GM18951 (cell line): ENCODE data around the gene ZDHHC8.

Experiments
- POLR2A ChIP-seq: IDR thresholded peaks from 4 replicates; pipeline ENCODE4 v1.6.1; 2011; ENCODE audit warnings: mild to moderate bottlenecking; ENCODE audit not compliant: insufficient read length, insufficient read depth; ENCODE audit errors: extremely low read depth
- in situ Hi-C: fragments of 300-500 bp; cut with MboI; formaldehyde crosslinking; loops from one replicate; pipeline ENCODE4 v1.12.0; 2022; ENCODE audit warnings: low sequenced_read_pairs, mixed read lengths, inconsistent platforms; ENCODE audit not compliant: unreplicated experiment

Gene ZDHHC8

GRCh38 chr22:20106205-20106848 lies 25.3 kb upstream of the ZDHHC8 start:
- in situ Hi-C loops: no loop called here
- TF ChIP-seq POLR2A: no peak

- in situ Hi-C loops: no loop called here
- TF ChIP-seq POLR2A: no peak
Measured at GRCh38 chr22:20106849-20107237, 24.8 kb upstream of the ZDHHC8 start.

- TF ChIP-seq POLR2A: no peak
- in situ Hi-C loops: no loop called here
Measured at GRCh38 chr22:20107471-20107901, 24.1 kb upstream of the ZDHHC8 start.

- in situ Hi-C loops: no loop called here
- no peak for TF ChIP-seq POLR2A
Measured at GRCh38 chr22:20107951-20108756, 23.4 kb upstream of the ZDHHC8 start.

GRCh38 chr22:20108757-20109230 lies 22.8 kb upstream of the ZDHHC8 start:
- in situ Hi-C loops: no loop called here
- no peak for TF ChIP-seq POLR2A

GRCh38 chr22:20109411-20110358 lies 21.9 kb upstream of the ZDHHC8 start:
- no peak for TF ChIP-seq POLR2A
- in situ Hi-C loops: no loop called here

GRCh38 chr22:20110359-20110985 lies 21.1 kb upstream of the ZDHHC8 start:
- no peak for TF ChIP-seq POLR2A
- in situ Hi-C loops: no loop called here

GRCh38 chr22:20111045-20111688 lies 20.4 kb upstream of the ZDHHC8 start:
- in situ Hi-C loops: no loop called here
- peak; percentile 34 for TF ChIP-seq POLR2A

- in situ Hi-C loops: no loop called here
- TF ChIP-seq POLR2A: no peak
Measured at GRCh38 chr22:20111689-20112622, 19.6 kb upstream of the ZDHHC8 start.

- in situ Hi-C loops: no loop called here
- TF ChIP-seq POLR2A: peak; percentile 23
Measured at GRCh38 chr22:20112623-20113511, 18.7 kb upstream of the ZDHHC8 start.
